ENCODE measurements around the gene SLC18A3.

SLC18A3 gene

GRCh38 chr10:49596493-49596809 lies 13.7 kb upstream of the SLC18A3 start:
- DNase-seq (ENCODE audit: low read depth in 2 of 2) = no peak

- DNase-seq (ENCODE audit: low read depth in 2 of 2) = no peak
Observed at GRCh38 chr10:49596836-49597235, 13.3 kb upstream of the SLC18A3 start.

GRCh38 chr10:49597426-49598163 lies 12.5 kb upstream of the SLC18A3 start:
- DNase-seq (ENCODE audit: low read depth in 2 of 2) = no peak

GRCh38 chr10:49598164-49598856 lies 11.8 kb upstream of the SLC18A3 start:
- no peak for DNase-seq (ENCODE audit: low read depth in 2 of 2)

GRCh38 chr10:49598986-49599385 lies 11.1 kb upstream of the SLC18A3 start:
- DNase-seq (ENCODE audit: low read depth in 2 of 2) = no peak

- DNase-seq (ENCODE audit: low read depth in 2 of 2) = no peak
Observed at GRCh38 chr10:49599546-49599945, 10.6 kb upstream of the SLC18A3 start.

- DNase-seq (ENCODE audit: low read depth in 2 of 2) = no peak
Observed at GRCh38 chr10:49600046-49600445, 10.1 kb upstream of the SLC18A3 start.

- no peak for DNase-seq (ENCODE audit: low read depth in 2 of 2)
Observed at GRCh38 chr10:49600781-49601400, 9.2 kb upstream of the SLC18A3 start.

- no peak for DNase-seq (ENCODE audit: low read depth in 2 of 2)
Observed at GRCh38 chr10:49601857-49602256, 8.3 kb upstream of the SLC18A3 start.

GRCh38 chr10:49602380-49603023 lies 7.6 kb upstream of the SLC18A3 start:
- DNase-seq (ENCODE audit: low read depth in 2 of 2) = no peak

- no peak for DNase-seq (ENCODE audit: low read depth in 2 of 2)
Observed at GRCh38 chr10:49605216-49605938, 4.7 kb upstream of the SLC18A3 start.

GRCh38 chr10:49605939-49606509 lies 4.1 kb upstream of the SLC18A3 start:
- no peak for DNase-seq (ENCODE audit: low read depth in 2 of 2)

GRCh38 chr10:49606981-49607535 lies 3.1 kb upstream of the SLC18A3 start:
- DNase-seq (ENCODE audit: low read depth in 2 of 2) = peak; percentile 22 to 44

- DNase-seq (ENCODE audit: low read depth in 2 of 2) = no peak
Observed at GRCh38 chr10:49608166-49609005, 1.7 kb upstream of the SLC18A3 start.

- no peak for DNase-seq (ENCODE audit: low read depth in 2 of 2)
Observed at GRCh38 chr10:49609006-49609282, 1.2 kb upstream of the SLC18A3 start.

GRCh38 chr10:49609283-49610113 lies 612 bp upstream of the SLC18A3 start:
- no peak for DNase-seq (ENCODE audit: low read depth in 2 of 2)

- DNase-seq (ENCODE audit: low read depth in 2 of 2) = no peak
Observed at GRCh38 chr10:49610458-49611165, 502 bp downstream of the SLC18A3 start.

- DNase-seq (ENCODE audit: low read depth in 2 of 2) = no peak
Observed at GRCh38 chr10:49611166-49611815, 1.2 kb downstream of the SLC18A3 start.

Measured in stimulated activated CD8-positive, alpha-beta memory T cell treated with anti-CD3 and anti-CD28 coated beads, Interleukin-7, amount 100 ng/mL, for 4 hours (primary cell).